Measurements from ENCODE around the gene MMD2.
"Not testable (repeated sequence)": the region's sequence is repeated elsewhere in the genome, so short reads cannot be mapped to it uniquely, and the experiment has no call there.

The MMD2 gene

GRCh38 chr7:4958477-4959301, at the start of gene MMD2:
MMD2 (minus strand) TSS chr7:4959187; CDS start chr7:4959017, 170 bp downstream.
- no peak for DNase-seq (ENCODE audit: low read depth in 3 of 3, low spot score in 1 of 3)

- DNase-seq (ENCODE audit: low read depth in 3 of 3, low spot score in 1 of 3): no peak
Measured at GRCh38 chr7:5005066-5005465, 46.1 kb upstream of the MMD2 start.

DNA sequence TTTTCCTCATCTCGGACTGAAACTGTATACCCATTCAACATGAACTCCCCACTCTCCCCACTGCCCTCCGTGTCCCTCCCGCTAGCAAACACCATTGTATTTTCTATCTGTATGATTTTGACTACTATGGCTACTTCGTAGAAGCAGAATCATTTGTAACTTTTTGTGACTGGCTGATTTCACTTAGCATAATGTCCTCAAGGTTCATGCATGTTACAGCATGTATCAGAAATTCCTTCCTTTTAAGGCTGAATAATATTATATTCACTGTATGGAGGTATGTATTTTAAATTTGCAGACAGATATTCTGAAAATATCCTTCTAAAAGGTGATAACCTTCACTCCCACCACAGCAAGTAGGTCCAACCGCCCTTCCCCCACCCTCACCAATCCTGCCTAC, 42.9 kb upstream of the MMD2 start:
- no peak for DNase-seq (ENCODE audit: low read depth in 3 of 3, low spot score in 1 of 3)

- no peak for DNase-seq (ENCODE audit: low read depth in 3 of 3, low spot score in 1 of 3)
Measured at GRCh38 chr7:5001003-5001402, 42.0 kb upstream of the MMD2 start.

DNA sequence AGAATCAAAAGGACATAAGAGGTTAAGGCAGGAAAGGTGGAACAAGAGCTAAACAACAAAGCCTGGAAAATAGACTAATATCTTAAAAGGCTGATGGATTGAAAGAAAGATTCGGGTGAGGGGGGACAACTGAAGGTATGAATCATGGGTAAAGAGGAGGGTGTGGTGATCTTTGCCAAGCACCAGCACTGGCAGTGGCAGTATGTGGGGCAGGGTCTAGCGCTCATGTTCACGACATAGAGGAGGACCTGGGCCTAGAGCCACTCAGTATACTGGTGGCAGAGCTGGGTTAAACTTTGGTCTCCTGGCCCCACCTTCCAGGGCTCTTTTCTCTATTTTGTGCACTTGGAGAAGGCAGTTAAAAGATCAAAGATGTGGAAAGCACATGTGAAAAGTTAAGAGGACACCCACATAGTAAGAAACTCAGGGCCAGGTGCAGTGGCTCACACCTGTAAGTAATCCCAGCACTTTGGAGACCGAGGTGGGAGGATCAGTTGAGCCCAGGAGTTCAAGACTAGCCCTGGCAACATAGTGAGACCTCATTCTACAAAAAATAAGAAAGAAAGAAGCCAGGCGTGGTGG, 40.5 kb upstream of the MMD2 start:
- DNase-seq (ENCODE audit: low read depth in 3 of 3, low spot score in 1 of 3): no peak

DNA sequence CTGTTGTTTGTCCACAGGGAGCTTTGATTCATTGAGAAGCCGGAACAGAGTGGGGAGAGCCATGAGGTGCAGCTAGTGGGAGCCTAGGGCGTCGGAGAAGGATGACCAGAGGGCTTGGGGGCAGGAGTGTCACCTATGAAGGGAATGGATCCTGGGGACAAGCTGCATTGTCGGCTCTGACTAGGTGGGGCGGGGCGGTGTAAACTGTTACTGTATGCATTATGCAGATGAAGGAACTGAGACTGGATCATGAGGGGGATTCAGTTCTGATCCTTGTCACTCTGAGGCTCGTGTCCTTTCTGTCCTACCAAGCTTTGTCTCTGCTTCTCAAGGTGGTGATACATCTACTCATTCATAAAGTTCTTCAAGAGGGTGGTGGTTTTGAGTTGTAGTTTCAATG, 39.9 kb upstream of the MMD2 start:
- no peak for DNase-seq (ENCODE audit: low read depth in 3 of 3, low spot score in 1 of 3)

DNA sequence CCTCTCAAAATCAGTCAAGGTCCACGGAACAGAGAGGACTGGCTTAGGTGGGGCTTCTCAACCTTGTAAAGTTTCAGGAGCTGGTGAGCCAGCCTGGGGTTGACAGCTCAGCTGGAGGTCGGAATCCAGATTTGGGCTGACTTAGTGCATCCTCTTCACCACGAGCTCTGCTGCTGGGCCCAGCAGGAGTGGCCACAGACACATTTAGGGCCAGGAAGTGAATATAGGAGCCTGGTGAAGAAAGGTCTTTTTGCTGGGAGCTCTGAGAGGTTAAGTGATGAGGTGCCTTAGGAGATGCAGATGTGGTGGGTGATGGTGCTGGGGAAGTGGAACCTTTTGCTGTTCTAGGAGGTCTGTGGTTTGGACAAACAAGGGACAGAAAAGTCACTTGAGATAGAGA, 39.3 kb upstream of the MMD2 start:
- no peak for DNase-seq (ENCODE audit: low read depth in 3 of 3, low spot score in 1 of 3)

GRCh38 chr7:4996696-4997222, 37.8 kb upstream of the MMD2 start:
- DNase-seq (ENCODE audit: low read depth in 3 of 3, low spot score in 1 of 3): no peak

- DNase-seq (ENCODE audit: low read depth in 3 of 3, low spot score in 1 of 3): no peak
Measured at GRCh38 chr7:4995429-4995969, 36.5 kb upstream of the MMD2 start.

- no peak for DNase-seq (ENCODE audit: low read depth in 3 of 3, low spot score in 1 of 3)
Measured at GRCh38 chr7:4993471-4993870, 34.5 kb upstream of the MMD2 start.

DNA sequence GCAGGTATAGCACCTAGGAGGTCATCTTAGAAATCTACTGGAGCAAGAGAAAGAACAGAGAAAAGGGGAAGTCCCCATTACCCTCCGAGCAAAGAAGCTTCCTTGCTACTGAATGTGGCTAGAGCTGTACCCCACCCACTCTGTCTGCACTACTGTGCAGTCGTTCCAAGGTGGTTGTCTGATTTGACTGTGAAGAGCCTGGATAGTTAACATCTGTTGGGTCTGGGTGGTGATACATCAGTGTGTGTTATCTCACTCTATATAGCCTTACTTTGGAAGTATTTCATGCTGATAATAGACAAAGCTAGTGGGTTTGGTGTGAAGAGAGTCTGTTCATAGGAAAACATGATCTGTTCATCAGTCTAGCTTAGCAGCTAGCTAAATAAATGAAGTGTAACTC, 23.8 kb upstream of the MMD2 start:
- not testable (repeated sequence) for DNase-seq (ENCODE audit: low read depth in 3 of 3, low spot score in 1 of 3)

- not testable (repeated sequence) for DNase-seq (ENCODE audit: low read depth in 3 of 3, low spot score in 1 of 3)
Measured at GRCh38 chr7:4981295-4981890, 22.4 kb upstream of the MMD2 start.

DNA sequence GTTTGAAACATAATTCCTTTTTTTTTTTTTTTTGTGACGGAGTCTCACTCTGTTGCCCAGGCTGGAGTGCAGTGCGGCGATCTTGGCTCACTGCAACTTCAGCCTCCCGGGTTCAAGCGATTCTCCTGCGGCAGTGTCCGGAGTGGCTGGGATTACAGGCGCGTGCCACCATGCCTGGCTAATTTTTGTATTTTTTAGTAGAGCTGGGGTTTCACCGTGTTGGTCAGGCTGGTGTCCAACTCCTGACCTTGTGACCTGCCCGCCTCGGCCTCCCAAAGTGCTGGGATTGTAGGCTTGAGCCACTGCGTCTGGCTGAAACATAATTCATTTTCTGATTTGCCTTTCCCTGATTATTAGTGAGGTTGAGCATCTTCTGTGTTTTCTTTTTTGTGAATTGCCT, 16.6 kb upstream of the MMD2 start:
- not testable (repeated sequence) for DNase-seq (ENCODE audit: low read depth in 3 of 3, low spot score in 1 of 3)

- DNase-seq (ENCODE audit: low read depth in 3 of 3, low spot score in 1 of 3): peak; percentile 81 to 93 (median 83)
Measured at GRCh38 chr7:4973728-4974198, 14.8 kb upstream of the MMD2 start.

GRCh38 chr7:4972446-4972845, 13.5 kb upstream of the MMD2 start:
- DNase-seq (ENCODE audit: low read depth in 3 of 3, low spot score in 1 of 3): not testable (repeated sequence)

GRCh38 chr7:4965295-4966022, 6.5 kb upstream of the MMD2 start:
- DNase-seq (ENCODE audit: low read depth in 3 of 3, low spot score in 1 of 3): no peak

DNA sequence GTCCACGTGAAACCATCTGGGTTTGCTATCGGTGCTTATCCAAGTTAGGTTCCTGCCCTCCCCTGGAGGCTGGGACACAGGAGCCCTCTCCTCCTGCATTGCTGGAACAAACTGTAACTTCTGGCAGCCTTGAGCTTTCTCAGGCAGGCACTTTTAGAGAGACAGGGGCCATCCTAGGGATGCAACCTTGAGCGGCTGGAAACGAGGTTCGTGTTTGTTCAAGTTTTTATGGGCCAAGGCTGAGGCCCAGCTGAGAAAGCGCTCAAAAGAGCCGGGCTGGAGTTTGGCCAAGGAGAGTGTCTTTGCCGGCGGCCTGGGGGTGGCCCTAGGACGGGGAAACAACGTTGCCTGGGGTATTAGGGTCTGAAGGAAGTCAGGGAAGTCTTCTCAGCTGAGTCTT, 5.5 kb upstream of the MMD2 start:
- no peak for DNase-seq (ENCODE audit: low read depth in 3 of 3, low spot score in 1 of 3)

- DNase-seq (ENCODE audit: low read depth in 3 of 3, low spot score in 1 of 3): no peak
Measured at GRCh38 chr7:4962872-4963775, 4.1 kb upstream of the MMD2 start.

DNA sequence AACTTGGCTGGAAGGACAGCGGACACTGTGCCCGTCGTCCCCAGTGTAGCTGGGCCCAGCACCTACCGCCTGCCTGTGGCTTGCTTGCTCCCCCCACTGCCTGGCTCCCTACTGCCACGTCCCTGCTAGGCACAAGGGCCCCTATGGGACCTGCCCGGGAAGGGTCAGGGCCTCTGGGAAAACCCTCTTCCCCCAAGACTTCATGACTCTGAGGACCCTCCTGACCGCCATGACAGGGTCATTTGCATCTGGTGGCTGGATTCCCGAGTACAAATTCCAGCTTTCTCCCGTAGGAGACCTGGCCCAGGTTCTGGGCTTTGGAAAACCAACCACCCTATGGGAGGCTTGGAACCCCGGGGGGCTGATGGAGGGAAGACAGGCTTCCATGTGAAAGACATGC, 1.4 kb upstream of the MMD2 start:
- DNase-seq (ENCODE audit: low read depth in 3 of 3, low spot score in 1 of 3): no peak

- no peak for DNase-seq (ENCODE audit: low read depth in 3 of 3, low spot score in 1 of 3)
Measured at GRCh38 chr7:4959893-4960292, 906 bp upstream of the MMD2 start.

All from stimulated activated CD4-positive, alpha-beta T cell treated with anti-CD3 and anti-CD28 coated beads, TNF-alpha, amount 100 ng/mL, for 1 hour (primary cell).